Keratinocyte (primary cell): ENCODE results near the gene ELF4.

Experiments used
- EZH2 ChIP-seq: IDR thresholded peaks from one replicate; pipeline ENCODE4 v1.6.1; 2012; ENCODE audit warnings: inconsistent platforms, mild to moderate bottlenecking, low read length, moderate library complexity
- TF ChIP-seq, protein P1 (sequence below), 3 experiments: IDR thresholded peaks in 1 of 3; conservative IDR thresholded peaks in 1 of 3; optimal IDR thresholded peaks in 1 of 3; 2 replicates in 2 of 3; 3 replicates in 1 of 3; pipeline versions ENCODE3 to v1.5.1; 2011; ENCODE audit warnings: low read length in 3 of 3, mild to moderate bottlenecking in 3 of 3, moderate library complexity in 2 of 3, control low read depth in 1 of 3, inconsistent platforms in 1 of 3; ENCODE audit not compliant: insufficient read depth in 2 of 3; ENCODE audit errors: extremely low read depth in 1 of 3

DNA sequence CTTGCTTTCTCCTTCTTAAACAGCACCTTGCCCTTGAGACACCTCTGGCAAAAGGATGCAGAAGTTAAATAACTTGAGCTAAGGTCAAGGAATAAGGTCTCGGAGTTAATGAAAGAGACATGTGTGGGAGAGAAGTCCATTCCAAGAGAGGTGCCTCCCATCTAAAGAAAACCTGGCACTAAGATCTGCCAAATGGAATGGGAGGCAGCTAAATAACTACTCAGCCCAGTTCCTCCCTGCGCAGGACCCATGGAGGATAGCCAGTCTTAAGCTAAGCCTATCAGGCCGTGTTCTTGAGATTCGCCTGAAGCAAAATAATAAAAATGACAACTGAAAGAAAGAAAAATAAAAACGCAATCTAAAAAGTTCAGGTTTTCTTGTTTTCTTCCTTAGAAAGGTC lies 20.7 kb upstream of the ELF4 start:
- TF ChIP-seq, protein P1, sequence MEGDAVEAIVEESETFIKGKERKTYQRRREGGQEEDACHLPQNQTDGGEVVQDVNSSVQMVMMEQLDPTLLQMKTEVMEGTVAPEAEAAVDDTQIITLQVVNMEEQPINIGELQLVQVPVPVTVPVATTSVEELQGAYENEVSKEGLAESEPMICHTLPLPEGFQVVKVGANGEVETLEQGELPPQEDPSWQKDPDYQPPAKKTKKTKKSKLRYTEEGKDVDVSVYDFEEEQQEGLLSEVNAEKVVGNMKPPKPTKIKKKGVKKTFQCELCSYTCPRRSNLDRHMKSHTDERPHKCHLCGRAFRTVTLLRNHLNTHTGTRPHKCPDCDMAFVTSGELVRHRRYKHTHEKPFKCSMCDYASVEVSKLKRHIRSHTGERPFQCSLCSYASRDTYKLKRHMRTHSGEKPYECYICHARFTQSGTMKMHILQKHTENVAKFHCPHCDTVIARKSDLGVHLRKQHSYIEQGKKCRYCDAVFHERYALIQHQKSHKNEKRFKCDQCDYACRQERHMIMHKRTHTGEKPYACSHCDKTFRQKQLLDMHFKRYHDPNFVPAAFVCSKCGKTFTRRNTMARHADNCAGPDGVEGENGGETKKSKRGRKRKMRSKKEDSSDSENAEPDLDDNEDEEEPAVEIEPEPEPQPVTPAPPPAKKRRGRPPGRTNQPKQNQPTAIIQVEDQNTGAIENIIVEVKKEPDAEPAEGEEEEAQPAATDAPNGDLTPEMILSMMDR (optimal IDR thresholded peaks at IDR 0.05 in 1 of 3, IDR thresholded peaks at IDR 0.05 in 1 of 3, conservative IDR thresholded peaks at IDR 0.05 in 1 of 3; ENCODE audit: extremely low read depth in 1 of 3, insufficient read depth in 2 of 3, low read length in 3 of 3), result no peak
- TF ChIP-seq EZH2, result no peak
